K562 (cell line): ENCODE results near the gene PKIB. TPM values are rescaled to one million over a fixed set of nuclear protein-coding genes. Genes with fewer than 3 reads are reported as not detected.

Experiments used
- NR3C1 ChIP-seq: sonication (generic); formaldehyde crosslinking; IDR thresholded peaks from 2 replicates; pipeline ENCODE4 v1.8.1; 2022; ENCODE audit warnings: missing genetic modification reagents
- ZNF316 ChIP-seq: fragments of 450-650 bp; IDR thresholded peaks from 2 replicates; pipeline ENCODE4 v1.6.1; 2016
- polyA plus RNA-seq, 8 experiments: library from polyadenylated mRNA; depleted of rRNA in 4 of 8; stranded (reverse) in 5 of 8; unstranded in 3 of 8; fragments of >200 nt; fragmentation: Nextera tagmentation in 2 of 8; fragmentation: Illumina TruSeq in 1 of 8; extraction: Ambion mirVana in 2 of 8; extraction: Trizol in 1 of 8; gene quantifications; 2 replicates each; pipeline versions ENCODE4 v1.2.1 to v1.2.3, GENCODE V29; 2011 to 2014; ENCODE audit warnings: inconsistent platforms in 1 of 8, missing spikeins in 1 of 8
- total RNA-seq, 7 experiments: library from RNA; depleted of rRNA in 6 of 7; stranded (reverse); fragments of >200 nt in 6 of 7; fragmentation: Illumina TruSeq in 2 of 7; extraction: Trizol in 2 of 7; gene quantifications; 2 replicates each; pipeline versions ENCODE4 v1.2.1 to v1.2.3, GENCODE V29; 2011 to 2021; ENCODE audit warnings: low replicate concordance in 1 of 7
- TF ChIP-seq, protein P1 (sequence below): fragments of 450-650 bp; IDR thresholded peaks from 2 replicates; pipeline ENCODE4 v1.6.1; 2016; ENCODE audit warnings: mild to moderate bottlenecking, moderate library complexity

Gene PKIB
- total and polyA plus RNA-seq, 9 of the 15 experiments (the other 6 are each of a cell fraction or from before 2014, with no cell fraction given) = 14.8 to 37.5 (median 27.4) TPM

DNA sequence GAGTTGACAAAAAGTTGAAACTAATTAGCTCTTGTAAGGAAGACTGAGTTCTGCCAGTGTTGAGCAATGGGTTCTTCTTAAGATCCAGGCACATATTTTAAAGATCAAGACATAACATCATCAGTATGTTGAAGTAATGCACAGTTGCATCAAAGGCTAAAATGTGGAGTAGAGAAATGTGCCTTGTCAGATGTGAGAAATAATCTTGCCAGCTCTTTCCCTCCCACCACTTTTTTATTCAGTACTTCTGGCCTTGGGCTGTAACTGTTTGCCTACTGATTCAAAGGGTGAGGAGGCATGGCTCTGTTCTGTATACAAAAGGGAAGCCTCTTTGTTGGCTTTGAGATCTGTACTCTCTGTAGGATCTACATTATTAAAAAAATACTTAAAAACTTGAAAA lies 13.1 kb downstream of the PKIB start (continued):
- TF ChIP-seq, protein P1, sequence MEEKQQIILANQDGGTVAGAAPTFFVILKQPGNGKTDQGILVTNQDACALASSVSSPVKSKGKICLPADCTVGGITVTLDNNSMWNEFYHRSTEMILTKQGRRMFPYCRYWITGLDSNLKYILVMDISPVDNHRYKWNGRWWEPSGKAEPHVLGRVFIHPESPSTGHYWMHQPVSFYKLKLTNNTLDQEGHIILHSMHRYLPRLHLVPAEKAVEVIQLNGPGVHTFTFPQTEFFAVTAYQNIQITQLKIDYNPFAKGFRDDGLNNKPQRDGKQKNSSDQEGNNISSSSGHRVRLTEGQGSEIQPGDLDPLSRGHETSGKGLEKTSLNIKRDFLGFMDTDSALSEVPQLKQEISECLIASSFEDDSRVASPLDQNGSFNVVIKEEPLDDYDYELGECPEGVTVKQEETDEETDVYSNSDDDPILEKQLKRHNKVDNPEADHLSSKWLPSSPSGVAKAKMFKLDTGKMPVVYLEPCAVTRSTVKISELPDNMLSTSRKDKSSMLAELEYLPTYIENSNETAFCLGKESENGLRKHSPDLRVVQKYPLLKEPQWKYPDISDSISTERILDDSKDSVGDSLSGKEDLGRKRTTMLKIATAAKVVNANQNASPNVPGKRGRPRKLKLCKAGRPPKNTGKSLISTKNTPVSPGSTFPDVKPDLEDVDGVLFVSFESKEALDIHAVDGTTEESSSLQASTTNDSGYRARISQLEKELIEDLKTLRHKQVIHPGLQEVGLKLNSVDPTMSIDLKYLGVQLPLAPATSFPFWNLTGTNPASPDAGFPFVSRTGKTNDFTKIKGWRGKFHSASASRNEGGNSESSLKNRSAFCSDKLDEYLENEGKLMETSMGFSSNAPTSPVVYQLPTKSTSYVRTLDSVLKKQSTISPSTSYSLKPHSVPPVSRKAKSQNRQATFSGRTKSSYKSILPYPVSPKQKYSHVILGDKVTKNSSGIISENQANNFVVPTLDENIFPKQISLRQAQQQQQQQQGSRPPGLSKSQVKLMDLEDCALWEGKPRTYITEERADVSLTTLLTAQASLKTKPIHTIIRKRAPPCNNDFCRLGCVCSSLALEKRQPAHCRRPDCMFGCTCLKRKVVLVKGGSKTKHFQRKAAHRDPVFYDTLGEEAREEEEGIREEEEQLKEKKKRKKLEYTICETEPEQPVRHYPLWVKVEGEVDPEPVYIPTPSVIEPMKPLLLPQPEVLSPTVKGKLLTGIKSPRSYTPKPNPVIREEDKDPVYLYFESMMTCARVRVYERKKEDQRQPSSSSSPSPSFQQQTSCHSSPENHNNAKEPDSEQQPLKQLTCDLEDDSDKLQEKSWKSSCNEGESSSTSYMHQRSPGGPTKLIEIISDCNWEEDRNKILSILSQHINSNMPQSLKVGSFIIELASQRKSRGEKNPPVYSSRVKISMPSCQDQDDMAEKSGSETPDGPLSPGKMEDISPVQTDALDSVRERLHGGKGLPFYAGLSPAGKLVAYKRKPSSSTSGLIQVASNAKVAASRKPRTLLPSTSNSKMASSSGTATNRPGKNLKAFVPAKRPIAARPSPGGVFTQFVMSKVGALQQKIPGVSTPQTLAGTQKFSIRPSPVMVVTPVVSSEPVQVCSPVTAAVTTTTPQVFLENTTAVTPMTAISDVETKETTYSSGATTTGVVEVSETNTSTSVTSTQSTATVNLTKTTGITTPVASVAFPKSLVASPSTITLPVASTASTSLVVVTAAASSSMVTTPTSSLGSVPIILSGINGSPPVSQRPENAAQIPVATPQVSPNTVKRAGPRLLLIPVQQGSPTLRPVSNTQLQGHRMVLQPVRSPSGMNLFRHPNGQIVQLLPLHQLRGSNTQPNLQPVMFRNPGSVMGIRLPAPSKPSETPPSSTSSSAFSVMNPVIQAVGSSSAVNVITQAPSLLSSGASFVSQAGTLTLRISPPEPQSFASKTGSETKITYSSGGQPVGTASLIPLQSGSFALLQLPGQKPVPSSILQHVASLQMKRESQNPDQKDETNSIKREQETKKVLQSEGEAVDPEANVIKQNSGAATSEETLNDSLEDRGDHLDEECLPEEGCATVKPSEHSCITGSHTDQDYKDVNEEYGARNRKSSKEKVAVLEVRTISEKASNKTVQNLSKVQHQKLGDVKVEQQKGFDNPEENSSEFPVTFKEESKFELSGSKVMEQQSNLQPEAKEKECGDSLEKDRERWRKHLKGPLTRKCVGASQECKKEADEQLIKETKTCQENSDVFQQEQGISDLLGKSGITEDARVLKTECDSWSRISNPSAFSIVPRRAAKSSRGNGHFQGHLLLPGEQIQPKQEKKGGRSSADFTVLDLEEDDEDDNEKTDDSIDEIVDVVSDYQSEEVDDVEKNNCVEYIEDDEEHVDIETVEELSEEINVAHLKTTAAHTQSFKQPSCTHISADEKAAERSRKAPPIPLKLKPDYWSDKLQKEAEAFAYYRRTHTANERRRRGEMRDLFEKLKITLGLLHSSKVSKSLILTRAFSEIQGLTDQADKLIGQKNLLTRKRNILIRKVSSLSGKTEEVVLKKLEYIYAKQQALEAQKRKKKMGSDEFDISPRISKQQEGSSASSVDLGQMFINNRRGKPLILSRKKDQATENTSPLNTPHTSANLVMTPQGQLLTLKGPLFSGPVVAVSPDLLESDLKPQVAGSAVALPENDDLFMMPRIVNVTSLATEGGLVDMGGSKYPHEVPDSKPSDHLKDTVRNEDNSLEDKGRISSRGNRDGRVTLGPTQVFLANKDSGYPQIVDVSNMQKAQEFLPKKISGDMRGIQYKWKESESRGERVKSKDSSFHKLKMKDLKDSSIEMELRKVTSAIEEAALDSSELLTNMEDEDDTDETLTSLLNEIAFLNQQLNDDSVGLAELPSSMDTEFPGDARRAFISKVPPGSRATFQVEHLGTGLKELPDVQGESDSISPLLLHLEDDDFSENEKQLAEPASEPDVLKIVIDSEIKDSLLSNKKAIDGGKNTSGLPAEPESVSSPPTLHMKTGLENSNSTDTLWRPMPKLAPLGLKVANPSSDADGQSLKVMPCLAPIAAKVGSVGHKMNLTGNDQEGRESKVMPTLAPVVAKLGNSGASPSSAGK = no peak
- TF ChIP-seq ZNF316 (no peak), NR3C1 (CRISPR knock-in tag) (no peak)
